Measurements from ENCODE around the gene FGF14.

FGF14 gene

DNA sequence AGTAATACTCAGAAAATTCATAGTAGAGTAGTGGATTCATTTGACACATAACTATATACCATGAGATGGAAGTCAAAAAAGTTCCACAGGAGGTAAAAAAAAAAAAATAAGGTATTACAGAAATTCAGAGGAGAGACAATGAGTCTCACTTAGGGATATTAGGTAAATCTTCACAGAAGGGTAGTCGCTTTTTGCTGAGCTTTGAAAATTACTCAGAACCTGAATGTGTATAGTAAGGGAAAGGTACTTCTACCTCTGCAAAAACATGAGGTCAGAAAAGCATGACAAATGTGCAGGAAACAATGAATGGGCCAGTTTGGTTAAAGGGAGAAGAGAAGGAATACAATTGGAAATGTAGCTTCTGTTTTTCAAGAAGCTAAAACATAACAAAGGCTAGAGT lies 698.8 kb downstream of the FGF14 start:
- peaks cover 12% of the 10 kb centered on the region for H3K4me1 ChIP-seq (ENCODE audit: insufficient read depth, poor library complexity, severe bottlenecking)
- TF ChIP-seq, protein P1, sequence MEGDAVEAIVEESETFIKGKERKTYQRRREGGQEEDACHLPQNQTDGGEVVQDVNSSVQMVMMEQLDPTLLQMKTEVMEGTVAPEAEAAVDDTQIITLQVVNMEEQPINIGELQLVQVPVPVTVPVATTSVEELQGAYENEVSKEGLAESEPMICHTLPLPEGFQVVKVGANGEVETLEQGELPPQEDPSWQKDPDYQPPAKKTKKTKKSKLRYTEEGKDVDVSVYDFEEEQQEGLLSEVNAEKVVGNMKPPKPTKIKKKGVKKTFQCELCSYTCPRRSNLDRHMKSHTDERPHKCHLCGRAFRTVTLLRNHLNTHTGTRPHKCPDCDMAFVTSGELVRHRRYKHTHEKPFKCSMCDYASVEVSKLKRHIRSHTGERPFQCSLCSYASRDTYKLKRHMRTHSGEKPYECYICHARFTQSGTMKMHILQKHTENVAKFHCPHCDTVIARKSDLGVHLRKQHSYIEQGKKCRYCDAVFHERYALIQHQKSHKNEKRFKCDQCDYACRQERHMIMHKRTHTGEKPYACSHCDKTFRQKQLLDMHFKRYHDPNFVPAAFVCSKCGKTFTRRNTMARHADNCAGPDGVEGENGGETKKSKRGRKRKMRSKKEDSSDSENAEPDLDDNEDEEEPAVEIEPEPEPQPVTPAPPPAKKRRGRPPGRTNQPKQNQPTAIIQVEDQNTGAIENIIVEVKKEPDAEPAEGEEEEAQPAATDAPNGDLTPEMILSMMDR (IDR thresholded peaks at IDR 0.05; ENCODE audit: poor library complexity, severe bottlenecking), result no peak
- no peaks in the 10 kb centered on the region for H3K27me3 ChIP-seq (ENCODE audit: insufficient read depth, poor library complexity, severe bottlenecking)
- H3K36me3 ChIP-seq (ENCODE audit: low read depth), result no peaks in the 10 kb centered on the region
- no peak overlapping the region for H3K27ac ChIP-seq (ENCODE audit: poor library complexity, severe bottlenecking)
- H3K4me3 ChIP-seq (ENCODE audit: severe bottlenecking), result no peak overlapping the region
- H3K9me3 ChIP-seq (ENCODE audit: severe bottlenecking), result no peaks in the 10 kb centered on the region
- DNase-seq (ENCODE audit: low spot score), result no peak
- no peak for ATAC-seq (ENCODE audit: low read depth)

DNA sequence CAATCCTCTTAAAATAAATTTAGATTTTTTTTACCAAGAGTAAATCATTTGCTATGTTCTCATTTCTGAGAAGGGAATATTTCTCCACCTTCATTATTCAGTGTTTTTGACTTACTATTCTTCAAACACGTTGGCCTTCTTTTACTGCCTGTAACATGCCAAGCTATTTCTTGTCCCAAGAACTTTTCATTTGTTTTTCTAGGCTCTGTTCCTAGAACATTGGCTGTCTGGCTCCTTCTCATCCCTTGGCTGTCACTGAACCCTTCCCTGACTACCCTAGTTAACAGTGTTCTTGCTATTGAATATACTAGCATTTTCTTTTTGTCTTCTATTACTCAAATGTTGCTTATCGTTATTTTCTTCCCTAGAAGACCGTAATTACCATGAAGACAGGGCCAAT lies 701.2 kb downstream of the FGF14 start:
- ATAC-seq (ENCODE audit: low read depth) (no peak), DNase-seq (ENCODE audit: low spot score) (no peak)

DNA sequence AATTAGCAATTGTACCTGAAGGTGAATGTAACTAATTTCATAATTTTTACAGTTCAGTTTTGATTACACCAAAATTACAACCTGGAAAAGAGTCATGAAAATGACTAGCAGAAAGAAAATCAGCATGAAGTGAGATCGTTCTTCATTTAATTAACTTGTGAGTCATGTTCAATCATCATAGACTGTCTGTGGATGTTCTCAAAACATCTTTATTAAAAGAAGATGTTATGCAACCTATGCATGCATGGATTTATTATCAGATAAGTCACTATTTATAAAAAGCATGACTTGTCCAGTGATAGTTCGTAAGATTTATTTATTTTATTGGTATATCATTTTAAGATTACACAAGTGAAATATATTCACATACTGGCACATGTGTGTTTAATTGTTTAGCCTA lies 703.4 kb downstream of the FGF14 start:
- H3K4me1 ChIP-seq (ENCODE audit: insufficient read depth, poor library complexity, severe bottlenecking), result peaks cover 6% of the 10 kb centered on the region
- H3K36me3 ChIP-seq (ENCODE audit: low read depth), result no peaks in the 10 kb centered on the region
- TF ChIP-seq, protein P1 (IDR thresholded peaks at IDR 0.05; ENCODE audit: poor library complexity, severe bottlenecking), result no peak

More for the DNA sequence above, 701.2 kb downstream of the FGF14 start:
- H3K9me3 ChIP-seq (ENCODE audit: severe bottlenecking), result no peaks in the 10 kb centered on the region
- TF ChIP-seq, protein P1 (IDR thresholded peaks at IDR 0.05; ENCODE audit: poor library complexity, severe bottlenecking), result no peak
- H3K4me3 ChIP-seq (ENCODE audit: severe bottlenecking), result no peak overlapping the region
- peaks cover 6% of the 10 kb centered on the region for H3K4me1 ChIP-seq (ENCODE audit: insufficient read depth, poor library complexity, severe bottlenecking)
- H3K27me3 ChIP-seq (ENCODE audit: insufficient read depth, poor library complexity, severe bottlenecking), result no peaks in the 10 kb centered on the region
- H3K36me3 ChIP-seq (ENCODE audit: low read depth), result no peaks in the 10 kb centered on the region
- no peak overlapping the region for H3K27ac ChIP-seq (ENCODE audit: poor library complexity, severe bottlenecking)

DNA sequence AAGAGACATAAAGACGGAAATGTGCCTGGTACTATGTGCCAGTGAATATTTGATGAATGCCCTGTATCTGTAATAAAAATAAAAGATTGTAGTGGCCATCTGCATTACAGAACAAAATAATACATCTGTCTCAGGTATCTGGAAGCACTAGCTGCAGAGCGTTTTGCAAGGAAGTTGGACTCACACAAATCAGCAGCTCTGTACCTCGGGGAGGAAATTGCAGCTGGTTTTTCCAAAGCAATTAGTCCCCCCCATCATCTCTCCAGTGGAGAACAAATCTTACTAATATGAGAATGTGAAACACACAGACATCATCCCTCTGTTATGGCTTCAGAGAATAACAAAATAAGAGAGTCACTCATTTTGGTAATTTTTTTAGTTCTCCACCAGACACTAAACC lies 704.1 kb downstream of the FGF14 start:
- H3K27me3 ChIP-seq (ENCODE audit: insufficient read depth, poor library complexity, severe bottlenecking), result no peaks in the 10 kb centered on the region
- no peaks in the 10 kb centered on the region for H3K9me3 ChIP-seq (ENCODE audit: severe bottlenecking)
- ATAC-seq (ENCODE audit: low read depth), result no peak
- no peak for DNase-seq (ENCODE audit: low spot score)
- TF ChIP-seq, protein P1 (IDR thresholded peaks at IDR 0.05; ENCODE audit: poor library complexity, severe bottlenecking), result no peak
- H3K27ac ChIP-seq (ENCODE audit: poor library complexity, severe bottlenecking), result no peak overlapping the region
- peaks cover 6% of the 10 kb centered on the region for H3K4me1 ChIP-seq (ENCODE audit: insufficient read depth, poor library complexity, severe bottlenecking)
- no peak overlapping the region for H3K4me3 ChIP-seq (ENCODE audit: severe bottlenecking)
- no peaks in the 10 kb centered on the region for H3K36me3 ChIP-seq (ENCODE audit: low read depth)

More for the DNA sequence above, 703.4 kb downstream of the FGF14 start:
- no peak overlapping the region for H3K27ac ChIP-seq (ENCODE audit: poor library complexity, severe bottlenecking)
- peak; percentile 53; the same call in 1 of the 3 replicates for ATAC-seq (ENCODE audit: low read depth)
- H3K9me3 ChIP-seq (ENCODE audit: severe bottlenecking), result no peaks in the 10 kb centered on the region
- no peak overlapping the region for H3K4me3 ChIP-seq (ENCODE audit: severe bottlenecking)
- H3K27me3 ChIP-seq (ENCODE audit: insufficient read depth, poor library complexity, severe bottlenecking), result no peaks in the 10 kb centered on the region
- DNase-seq (ENCODE audit: low spot score), result no peak

DNA sequence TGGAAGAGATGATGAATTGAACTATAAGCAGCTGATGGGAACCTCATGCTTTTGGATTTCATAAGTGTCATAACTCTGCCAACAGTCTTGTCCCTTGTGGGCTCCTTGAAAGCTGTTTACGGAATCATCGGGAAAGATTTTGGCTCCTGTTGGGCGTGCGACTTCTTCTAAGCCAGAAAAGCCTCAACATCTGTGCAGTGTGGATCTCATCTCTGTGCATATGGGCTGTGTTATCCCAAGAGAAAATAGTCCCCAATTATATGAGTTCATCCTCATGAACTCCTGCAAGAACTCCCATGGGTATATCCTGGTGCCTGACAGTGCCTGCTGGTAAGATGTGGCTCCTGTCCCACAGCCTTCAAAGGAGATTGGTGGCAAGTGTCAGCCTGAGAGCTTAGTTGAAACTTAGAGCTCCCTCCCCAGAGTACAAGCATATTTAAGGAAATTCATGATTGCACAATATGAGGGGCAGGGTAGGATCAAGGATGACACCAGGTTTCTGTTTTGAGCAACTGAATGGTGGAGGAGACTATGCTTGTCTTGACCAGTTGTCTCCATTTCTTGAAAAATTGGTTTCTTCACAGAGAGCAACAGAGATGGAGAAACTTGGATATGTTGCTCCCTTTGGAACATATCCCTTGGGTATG lies 705.9 kb downstream of the FGF14 start:
- H3K27me3 ChIP-seq (ENCODE audit: insufficient read depth, poor library complexity, severe bottlenecking), result no peaks in the 10 kb centered on the region
- H3K27ac ChIP-seq (ENCODE audit: poor library complexity, severe bottlenecking), result no peak overlapping the region
- no peak for ATAC-seq (ENCODE audit: low read depth)
- no peaks in the 10 kb centered on the region for H3K9me3 ChIP-seq (ENCODE audit: severe bottlenecking)
- no peak for DNase-seq (ENCODE audit: low spot score)
- no peak overlapping the region for H3K4me3 ChIP-seq (ENCODE audit: severe bottlenecking)
- H3K4me1 ChIP-seq (ENCODE audit: insufficient read depth, poor library complexity, severe bottlenecking), result peaks cover 6% of the 10 kb centered on the region
- TF ChIP-seq, protein P1 (IDR thresholded peaks at IDR 0.05; ENCODE audit: poor library complexity, severe bottlenecking), result no peak
- H3K36me3 ChIP-seq (ENCODE audit: low read depth), result no peaks in the 10 kb centered on the region
